GM10266 (cell line): ENCODE results near the gene ARHGAP10.

ENCODE experiments used
- DNase-seq: peaks from one replicate; pipeline ENCODE4 v3.0.0; 2012; ENCODE audit errors: extremely low spot score
- TF ChIP-seq, protein P1 (sequence below): IDR thresholded peaks from 2 replicates; pipeline ENCODE4 v1.5.1; 2012; ENCODE audit warnings: mild to moderate bottlenecking, low read depth; ENCODE audit not compliant: control insufficient read depth, insufficient read depth; ENCODE audit errors: missing control alignments

ARHGAP10 gene

GRCh38 chr4:148061141-148061481 is 329.2 kb downstream of the ARHGAP10 start:
- no peak for DNase-seq
- TF ChIP-seq, protein P1, sequence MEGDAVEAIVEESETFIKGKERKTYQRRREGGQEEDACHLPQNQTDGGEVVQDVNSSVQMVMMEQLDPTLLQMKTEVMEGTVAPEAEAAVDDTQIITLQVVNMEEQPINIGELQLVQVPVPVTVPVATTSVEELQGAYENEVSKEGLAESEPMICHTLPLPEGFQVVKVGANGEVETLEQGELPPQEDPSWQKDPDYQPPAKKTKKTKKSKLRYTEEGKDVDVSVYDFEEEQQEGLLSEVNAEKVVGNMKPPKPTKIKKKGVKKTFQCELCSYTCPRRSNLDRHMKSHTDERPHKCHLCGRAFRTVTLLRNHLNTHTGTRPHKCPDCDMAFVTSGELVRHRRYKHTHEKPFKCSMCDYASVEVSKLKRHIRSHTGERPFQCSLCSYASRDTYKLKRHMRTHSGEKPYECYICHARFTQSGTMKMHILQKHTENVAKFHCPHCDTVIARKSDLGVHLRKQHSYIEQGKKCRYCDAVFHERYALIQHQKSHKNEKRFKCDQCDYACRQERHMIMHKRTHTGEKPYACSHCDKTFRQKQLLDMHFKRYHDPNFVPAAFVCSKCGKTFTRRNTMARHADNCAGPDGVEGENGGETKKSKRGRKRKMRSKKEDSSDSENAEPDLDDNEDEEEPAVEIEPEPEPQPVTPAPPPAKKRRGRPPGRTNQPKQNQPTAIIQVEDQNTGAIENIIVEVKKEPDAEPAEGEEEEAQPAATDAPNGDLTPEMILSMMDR, result no peak

DNA sequence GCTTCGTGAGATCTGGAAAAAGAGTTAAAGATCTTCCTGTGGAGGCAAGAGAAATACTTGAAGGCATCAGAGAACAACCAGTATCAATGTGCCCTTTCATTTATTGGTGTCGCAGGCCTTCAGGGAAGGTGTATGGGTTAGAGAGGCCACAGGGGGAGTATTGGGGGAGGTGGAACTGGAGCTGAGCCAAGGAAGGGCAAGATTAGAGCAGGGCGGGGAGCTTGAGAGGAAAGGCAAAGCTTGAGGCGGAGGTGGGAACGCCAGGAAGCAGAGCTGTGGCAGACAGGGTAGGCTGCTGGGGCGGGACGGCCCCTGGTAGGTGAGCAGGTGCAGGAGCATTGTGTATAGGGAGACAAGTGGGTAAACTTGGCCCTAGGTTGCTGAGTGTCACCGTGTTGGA is 329.9 kb downstream of the ARHGAP10 start:
- TF ChIP-seq, protein P1, result no peak
- DNase-seq, result no peak

DNA sequence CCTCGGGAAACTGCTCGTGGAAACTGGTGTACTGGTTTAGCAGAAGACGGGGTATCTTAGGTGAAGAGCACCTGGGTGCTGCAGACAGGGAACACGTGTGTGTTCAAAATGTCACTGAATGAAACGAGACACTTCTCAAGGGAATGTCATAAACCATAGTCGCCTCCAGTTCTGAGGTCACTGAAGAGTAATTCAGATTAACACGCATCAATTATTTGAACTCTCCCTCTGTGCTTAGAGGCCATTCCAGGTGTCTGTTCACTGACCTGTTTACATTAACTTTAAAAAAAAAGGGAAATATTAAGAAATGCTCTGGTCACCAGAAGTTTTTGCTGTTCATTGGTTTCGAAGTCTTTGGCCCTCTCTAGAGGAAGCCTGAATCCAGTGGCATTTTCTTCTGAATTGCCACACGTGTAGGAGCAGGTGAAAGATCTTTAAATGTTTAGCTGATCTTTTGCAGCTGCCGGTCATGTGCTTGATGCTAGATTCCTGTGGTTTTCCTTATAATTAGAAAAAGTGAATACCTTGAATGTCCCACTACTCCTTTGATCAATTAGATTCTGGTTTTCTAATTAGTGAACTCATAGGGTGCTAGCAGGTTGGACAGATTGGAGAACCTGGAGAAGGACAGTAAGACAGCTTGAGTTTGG is 330.5 kb downstream of the ARHGAP10 start:
- TF ChIP-seq, protein P1, result no peak

GRCh38 chr4:148064451-148064850 is 332.6 kb downstream of the ARHGAP10 start:
- no peak for DNase-seq
- TF ChIP-seq, protein P1, result no peak

More for the DNA sequence above, 330.5 kb downstream of the ARHGAP10 start:
- DNase-seq, result no peak

GRCh38 chr4:148065075-148065474 is 333.2 kb downstream of the ARHGAP10 start:
- TF ChIP-seq, protein P1, result no peak
- no peak for DNase-seq

- DNase-seq, result no peak
Observed at GRCh38 chr4:148067301-148067916, 335.5 kb downstream of the ARHGAP10 start.

More at GRCh38 chr4:148067301-148067916, 335.5 kb downstream of the ARHGAP10 start:
- TF ChIP-seq, protein P1, result no peak
